Spleen (tissue), 11 donors: Measurements from ENCODE around the gene NCBP3. TPM values are rescaled to one million over a fixed set of nuclear protein-coding genes. Genes with fewer than 3 reads are reported as not detected.

Experiments used
- DNase-seq: peaks from one replicate; pipeline ENCODE4 v3.0.0-alpha.2; 2020
- H3K27ac ChIP-seq, 8 donors: fragments of 200-600 bp; sonication (generic) in 7 of 8; 1 replicate in 4 of 8; 2 replicates in 4 of 8; pipeline versions ENCODE4 v1.5.0 to v1.8.0; 2016 to 2021; ENCODE audit warnings: inconsistent platforms in 4 of 8, mild to moderate bottlenecking in 4 of 8, moderate library complexity in 1 of 8
- H3K27me3 ChIP-seq, 7 donors: fragments of 200-600 bp; sonication (generic) in 6 of 7; replicated peaks in 1 of 7; 1 replicate in 4 of 7; 2 replicates in 3 of 7; pipeline versions ENCODE4 v1.5.0 to v1.8.0; 2016 to 2021; ENCODE audit warnings: inconsistent platforms in 3 of 7, mild to moderate bottlenecking in 1 of 7
- H3K36me3 ChIP-seq, 6 donors: fragments of 200-600 bp; sonication (generic) in 5 of 6; 1 replicate in 4 of 6; 2 replicates in 2 of 6; pipeline versions ENCODE4 v1.5.0 to v1.8.0; 2016 to 2021; ENCODE audit warnings: inconsistent platforms in 2 of 6
- H3K4me1 ChIP-seq, 6 donors: fragments of 200-600 bp; sonication (generic) in 5 of 6; 1 replicate in 3 of 6; 2 replicates in 3 of 6; pipeline versions ENCODE4 v1.5.0 to v1.8.0; 2016 to 2021; ENCODE audit warnings: inconsistent platforms in 3 of 6
- H3K4me3 ChIP-seq, 8 donors: fragments of 200-600 bp; sonication (generic) in 7 of 8; 1 replicate in 4 of 8; 2 replicates in 4 of 8; pipeline versions ENCODE4 v1.5.0 to v1.8.0; 2016 to 2021; ENCODE audit warnings: inconsistent platforms in 4 of 8, mild to moderate bottlenecking in 4 of 8, moderate library complexity in 2 of 8
- H3K9me3 ChIP-seq, 8 donors: fragments of 200-600 bp; sonication (generic) in 7 of 8; 1 replicate in 4 of 8; 2 replicates in 4 of 8; pipeline versions ENCODE4 v1.5.0 to v1.8.0; 2016 to 2021; ENCODE audit warnings: inconsistent platforms in 4 of 8
- CTCF ChIP-seq, 11 experiments: fragments of 200-600 bp in 7 of 11; fragments of 450-650 bp in 4 of 11; sonication (generic) in 4 of 11; IDR thresholded peaks in 8 of 11; conservative IDR thresholded peaks in 3 of 11; 1 replicate in 7 of 11; 2 replicates in 4 of 11; pipeline versions ENCODE4 v1.4.0 to v1.8.0; 2016 to 2021; ENCODE audit warnings: antibody characterized with exemption in 11 of 11, inconsistent platforms in 4 of 11, mild to moderate bottlenecking in 1 of 11
- POLR2A ChIP-seq, 3 donors: fragments of 450-650 bp; IDR thresholded peaks; one replicate each; pipeline ENCODE4 v1.5.1; 2017; ENCODE audit warnings: antibody characterized with exemption in 3 of 3, mild to moderate bottlenecking in 1 of 3
- POLR2AphosphoS5 ChIP-seq, 3 donors: sonication (generic); formaldehyde crosslinking; IDR thresholded peaks; one replicate each; pipeline ENCODE4 v1.5.1; 2017; ENCODE audit warnings: antibody characterized with exemption in 3 of 3
- WGBS, 5 donors: extraction: QIAGEN DNeasy Blood & Tissue Kit in 3 of 5; methylation state at CpG; one replicate each; pipeline versions ENCODE4 v1.1.5 to v1.1.7; 2013 to 2018; 5-methylcytosine and 5-hydroxymethylcytosine counted together
- intact Hi-C: fragments of 100-400 bp; cut with DNase I; formaldehyde crosslinking; loops from one replicate; pipeline ENCODE4 v1.15.0; 2023; ENCODE audit warnings: low total_unique reads
- polyA plus RNA-seq, 3 donors: library from polyadenylated mRNA; stranded (reverse); fragments of 200-250 nt; gene quantifications; one replicate each; pipeline ENCODE4 v1.2.1, GENCODE V29; 2013
- total RNA-seq, 7 donors: library from RNA; depleted of rRNA in 3 of 7; stranded (reverse); fragments of >200 nt in 3 of 7; fragmentation: NEBNext Ultra II Directional in 4 of 7; extraction: Animal tissue kit (Norgen Biotek cat#: 25700) in 4 of 7; gene quantifications; one replicate each; pipeline versions ENCODE4 v1.1.0 to v1.2.1, GENCODE V29; 2016 to 2021
- donor health status: healthy with polysubstance abuse.
- donor health status: DM: no; HTN: no; CAD: no; lungs with moderate emphysema.
- donor health status: DM: no; HTN: no; CAD: no.
- donor health status: Bipolar disorder and iron deficiency.
- donor health status: healthy.
- donor health status: DM: no; HTN: no; CAD: no.
- donor health status: DM: yes; HTN: yes; CAD: no.

The NCBP3 gene
- total and polyA plus RNA-seq, 10 donors, result 13.0 to 43.9 (median 32.6) TPM

GRCh38 chr17:3843935-3844516, 2.0 kb downstream of the NCBP3 start:
- peaks cover 10 to 69% (median 30%) of the 10 kb centered on the region in 6 donors for H3K4me1 ChIP-seq
- no peaks in the 10 kb centered on the region for H3K27me3 ChIP-seq
- peaks cover 0 to 56% (median 32%) of the 10 kb centered on the region in 6 donors for H3K36me3 ChIP-seq
- 21 to 34% (median 29%) methylated on average over 3 of the region's 3 CpGs for WGBS, 5 donors
- DNase-seq, result peak; percentile 80
- no peak overlapping the region for H3K4me3 ChIP-seq
- H3K9me3 ChIP-seq, result no peaks in the 10 kb centered on the region
- H3K27ac ChIP-seq, result no peak overlapping the region
- TF ChIP-seq CTCF (IDR thresholded peaks at IDR 0.05 in 8 of 11, conservative IDR thresholded peaks at IDR 0.05 in 3 of 11) (peak in 10 of 11 experiments; percentile 11 to 64 (median 44)), POLR2AphosphoS5 (IDR thresholded peaks at IDR 0.05) (no peak), POLR2A (IDR thresholded peaks at IDR 0.05) (no peak)
- intact Hi-C loops, result no loop called here

GRCh38 chr17:3838206-3838605, 7.8 kb downstream of the NCBP3 start:
- whole genome bisulfite sequencing, 5 donors, result 78 to 90% (median 89%) methylated on average over 12 of the region's 12 CpGs
- Histone ChIP-seq H3K36me3 (peaks cover 0 to 100% (median 67%) of the 10 kb centered on the region in 6 donors), H3K4me3 (no peak overlapping the region), H3K27ac (no peak overlapping the region), H3K4me1 (peaks cover 0 to 76% (median 19%) of the 10 kb centered on the region in 6 donors), H3K9me3 (no peaks in the 10 kb centered on the region), H3K27me3 (no peaks in the 10 kb centered on the region)
- no peak for DNase-seq
- intact Hi-C loops, result no loop called here
- TF ChIP-seq POLR2A (IDR thresholded peaks at IDR 0.05) (no peak), POLR2AphosphoS5 (IDR thresholded peaks at IDR 0.05) (no peak), CTCF (IDR thresholded peaks at IDR 0.05 in 8 of 11, conservative IDR thresholded peaks at IDR 0.05 in 3 of 11) (no peak)

DNA sequence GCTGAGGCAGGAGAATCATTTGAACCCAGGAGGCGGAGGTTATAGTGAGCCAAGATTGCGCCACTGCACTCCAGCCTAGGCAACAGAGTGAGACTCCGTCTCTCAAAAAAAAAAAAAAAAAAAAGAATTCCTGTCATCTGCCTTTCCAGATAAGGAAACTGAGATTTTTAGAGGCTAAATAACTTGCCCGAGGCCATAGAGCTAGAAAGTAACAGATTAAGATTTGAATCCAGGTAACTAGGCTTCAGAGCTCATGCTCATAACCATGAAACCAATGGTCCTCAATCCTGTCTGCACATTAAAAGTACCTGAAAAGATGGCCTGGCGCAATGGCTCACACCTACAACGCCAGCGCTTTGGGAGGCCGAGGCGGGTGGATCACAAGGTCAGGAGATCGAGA, 9.5 kb downstream of the NCBP3 start:
- peaks cover 0 to 90% (median 59%) of the 10 kb centered on the region in 6 donors for H3K36me3 ChIP-seq
- whole genome bisulfite sequencing, 5 donors, result 74 to 97% (median 90%) methylated on average over 10 of the region's 10 CpGs

More for the DNA sequence above, 9.5 kb downstream of the NCBP3 start:
- intact Hi-C loops, result no loop called here
- TF ChIP-seq CTCF (IDR thresholded peaks at IDR 0.05 in 8 of 11, conservative IDR thresholded peaks at IDR 0.05 in 3 of 11) (no peak), POLR2A (IDR thresholded peaks at IDR 0.05) (no peak), POLR2AphosphoS5 (IDR thresholded peaks at IDR 0.05) (no peak)
- Histone ChIP-seq H3K4me1 (peaks cover 0 to 59% (median 16%) of the 10 kb centered on the region in 6 donors), H3K27ac (no peak overlapping the region), H3K27me3 (no peaks in the 10 kb centered on the region), H3K4me3 (no peak overlapping the region), H3K9me3 (no peaks in the 10 kb centered on the region)
- DNase-seq, result no peak
